ENCODE data around the gene SARDH. TPM values are rescaled to one million over a fixed set of nuclear protein-coding genes. Genes with fewer than 3 reads are reported as not detected.

The SARDH gene
- polyA plus RNA-seq, 3 donors, result not detected

DNA sequence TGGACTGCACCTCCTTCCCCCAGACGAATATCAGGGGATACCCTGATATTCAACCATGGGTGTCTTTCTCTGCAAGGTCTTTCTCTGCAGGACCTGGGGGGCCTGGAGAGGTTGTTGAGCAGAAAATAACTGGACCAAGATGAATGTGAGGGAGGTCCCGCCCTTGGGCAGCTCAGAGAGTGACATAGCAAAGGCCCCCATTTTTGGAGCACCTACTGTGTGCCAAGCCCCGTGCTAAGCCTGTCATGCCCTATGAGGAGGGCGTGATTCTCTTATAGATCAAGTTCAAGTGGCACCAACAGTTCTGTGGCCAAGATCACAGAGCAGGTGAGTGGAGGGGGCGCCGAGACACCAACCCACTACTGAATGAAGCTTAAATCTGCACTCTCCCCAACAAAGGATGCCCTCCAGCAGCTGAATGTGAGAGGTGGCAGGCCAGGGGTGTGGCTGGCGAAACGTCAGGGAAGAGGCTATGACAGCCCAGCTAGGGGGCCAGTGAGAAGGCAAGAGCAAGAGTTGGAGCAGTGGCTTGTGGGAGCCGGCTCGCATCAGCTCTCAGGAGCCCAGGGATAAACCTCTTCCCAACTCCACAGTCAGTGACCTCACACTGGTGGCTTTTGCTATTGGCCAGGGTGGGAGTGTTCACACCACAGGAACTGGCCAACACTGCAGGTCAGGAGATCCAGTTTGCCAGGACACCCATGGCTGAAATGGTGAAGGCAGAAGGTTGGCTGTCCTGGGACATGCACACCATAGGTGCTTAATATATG, 5.3 kb downstream of the SARDH start:
- H3K27ac ChIP-seq (ENCODE audit: low read depth in 1 of 2, low read length in 2 of 2), result no peak overlapping the region
- Mint-ChIP-seq H3K9me3 (no peaks in the 10 kb centered on the region), H3K27ac (no peak overlapping the region), H3K36me3 (no peaks in the 10 kb centered on the region), H3K4me3 (no peak overlapping the region), H3K27me3 (ENCODE audit: low read depth in 3 of 3) (peaks cover 4% of the 10 kb centered on the region in 3 donors), H3K4me1 (peaks cover 2% of the 10 kb centered on the region)
- H3K4me2 ChIP-seq (replicated peaks; ENCODE audit: extremely low read depth, low read length, poor library complexity, severe bottlenecking), result no peak overlapping the region
- TF ChIP-seq, protein P1, sequence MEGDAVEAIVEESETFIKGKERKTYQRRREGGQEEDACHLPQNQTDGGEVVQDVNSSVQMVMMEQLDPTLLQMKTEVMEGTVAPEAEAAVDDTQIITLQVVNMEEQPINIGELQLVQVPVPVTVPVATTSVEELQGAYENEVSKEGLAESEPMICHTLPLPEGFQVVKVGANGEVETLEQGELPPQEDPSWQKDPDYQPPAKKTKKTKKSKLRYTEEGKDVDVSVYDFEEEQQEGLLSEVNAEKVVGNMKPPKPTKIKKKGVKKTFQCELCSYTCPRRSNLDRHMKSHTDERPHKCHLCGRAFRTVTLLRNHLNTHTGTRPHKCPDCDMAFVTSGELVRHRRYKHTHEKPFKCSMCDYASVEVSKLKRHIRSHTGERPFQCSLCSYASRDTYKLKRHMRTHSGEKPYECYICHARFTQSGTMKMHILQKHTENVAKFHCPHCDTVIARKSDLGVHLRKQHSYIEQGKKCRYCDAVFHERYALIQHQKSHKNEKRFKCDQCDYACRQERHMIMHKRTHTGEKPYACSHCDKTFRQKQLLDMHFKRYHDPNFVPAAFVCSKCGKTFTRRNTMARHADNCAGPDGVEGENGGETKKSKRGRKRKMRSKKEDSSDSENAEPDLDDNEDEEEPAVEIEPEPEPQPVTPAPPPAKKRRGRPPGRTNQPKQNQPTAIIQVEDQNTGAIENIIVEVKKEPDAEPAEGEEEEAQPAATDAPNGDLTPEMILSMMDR (IDR thresholded peaks at IDR 0.05), result no peak
- DNase-seq, result no peak
- 89% methylated on average over 3 of the region's 10 CpGs for WGBS (ENCODE audit: insufficient coverage)
- no peaks in the 10 kb centered on the region for H3K27me3 ChIP-seq (ENCODE audit: control insufficient read depth in 2 of 2, insufficient read depth in 2 of 2, low read length in 2 of 2)
- H3K9ac ChIP-seq (ENCODE audit: insufficient read depth, low read length, poor library complexity, severe bottlenecking), result no peak overlapping the region
- H3K79me2 ChIP-seq (ENCODE audit: insufficient read depth, low read length), result no peaks in the 10 kb centered on the region
- no peaks in the 10 kb centered on the region for H4K20me1 ChIP-seq (ENCODE audit: insufficient read depth, low read length)
- no peaks in the 10 kb centered on the region for H3K9me3 ChIP-seq (replicated peaks in 1 of 2; ENCODE audit: control insufficient read depth in 1 of 2, insufficient read depth in 1 of 2, low read length in 2 of 2)
- intact Hi-C loops (cut with micrococcal nuclease), result no loop called here
- H3K4me3 ChIP-seq (replicated peaks in 1 of 3; ENCODE audit: low read depth in 2 of 3, low read length in 3 of 3), result no peak overlapping the region
- no peak overlapping the region for H2AFZ ChIP-seq (ENCODE audit: insufficient read depth, low read depth, low read length, poor library complexity, severe bottlenecking)
- H3K4me1 ChIP-seq (ENCODE audit: control insufficient read depth in 1 of 2, insufficient read depth in 2 of 2, low read length in 2 of 2), result no peaks in the 10 kb centered on the region
- H3K36me3 ChIP-seq (replicated peaks in 1 of 2; ENCODE audit: control insufficient read depth in 1 of 2, insufficient read depth in 2 of 2, low read length in 2 of 2), result no peaks in the 10 kb centered on the region

DNA sequence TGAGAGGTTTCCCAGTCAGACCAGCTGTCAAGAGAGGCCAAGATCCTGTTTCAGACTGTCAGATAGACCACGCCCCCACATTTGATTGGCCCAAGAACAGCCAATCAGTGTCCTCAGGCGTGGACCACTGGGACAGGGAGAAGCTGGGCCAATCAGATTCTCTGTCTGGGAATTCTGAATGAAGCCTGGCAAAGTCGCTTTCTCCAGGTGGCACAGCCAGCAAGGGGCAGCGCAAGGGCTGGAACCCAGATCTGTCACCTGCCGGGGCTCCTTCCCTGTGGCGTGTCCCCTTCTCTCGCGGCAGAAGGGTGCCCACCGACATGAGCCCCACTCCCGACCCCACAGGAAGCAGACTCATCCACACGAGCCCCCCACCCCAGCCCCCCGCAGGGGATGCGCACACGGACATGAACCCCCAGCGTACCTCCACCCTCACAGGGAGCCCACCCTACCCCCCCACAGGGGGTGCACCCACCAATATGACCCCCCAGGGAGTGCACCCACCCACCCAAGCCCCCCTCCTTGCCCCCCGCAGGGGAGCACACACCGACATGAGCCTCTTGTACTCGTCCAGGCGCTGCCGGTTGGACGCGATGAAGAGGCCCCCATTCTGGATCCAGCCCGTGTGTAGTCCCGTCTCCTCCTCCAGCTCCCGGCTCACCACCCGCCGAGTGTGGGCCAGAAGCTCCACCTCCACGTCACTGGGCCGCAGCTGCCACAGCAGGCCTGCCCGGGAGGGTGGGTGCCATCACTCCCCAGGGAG, 6.1 kb downstream of the SARDH start:
- no peak overlapping the region for H3K4me3 Mint-ChIP-seq
- no peak for DNase-seq
- H3K27ac Mint-ChIP-seq, result no peak overlapping the region
- Histone ChIP-seq H3K4me2 (replicated peaks; ENCODE audit: extremely low read depth, low read length, poor library complexity, severe bottlenecking) (no peak overlapping the region), H3K4me3 (replicated peaks in 1 of 3; ENCODE audit: low read depth in 2 of 3, low read length in 3 of 3) (no peak overlapping the region), H3K27me3 (ENCODE audit: control insufficient read depth in 2 of 2, insufficient read depth in 2 of 2, low read length in 2 of 2) (no peaks in the 10 kb centered on the region), H3K27ac (ENCODE audit: low read depth in 1 of 2, low read length in 2 of 2) (no peak overlapping the region), H2AFZ (ENCODE audit: insufficient read depth, low read depth, low read length, poor library complexity, severe bottlenecking) (no peak overlapping the region), H3K9ac (ENCODE audit: insufficient read depth, low read length, poor library complexity, severe bottlenecking) (no peak overlapping the region), H4K20me1 (ENCODE audit: insufficient read depth, low read length) (no peaks in the 10 kb centered on the region), H3K79me2 (ENCODE audit: insufficient read depth, low read length) (no peaks in the 10 kb centered on the region), H3K36me3 (replicated peaks in 1 of 2; ENCODE audit: control insufficient read depth in 1 of 2, insufficient read depth in 2 of 2, low read length in 2 of 2) (no peaks in the 10 kb centered on the region), H3K4me1 (ENCODE audit: control insufficient read depth in 1 of 2, insufficient read depth in 2 of 2, low read length in 2 of 2) (no peaks in the 10 kb centered on the region), H3K9me3 (replicated peaks in 1 of 2; ENCODE audit: control insufficient read depth in 1 of 2, insufficient read depth in 1 of 2, low read length in 2 of 2) (no peaks in the 10 kb centered on the region)
- WGBS (ENCODE audit: insufficient coverage), result 95% methylated on average over 24 of the region's 30 CpGs
- no peaks in the 10 kb centered on the region for H3K9me3 Mint-ChIP-seq
- H3K4me1 Mint-ChIP-seq, result no peaks in the 10 kb centered on the region
- TF ChIP-seq, protein P1 (IDR thresholded peaks at IDR 0.05), result no peak
- intact Hi-C loops (cut with micrococcal nuclease), result no loop called here
- no peaks in the 10 kb centered on the region for H3K36me3 Mint-ChIP-seq
- peaks cover 4% of the 10 kb centered on the region in 3 donors for H3K27me3 Mint-ChIP-seq (ENCODE audit: low read depth in 3 of 3)
